HG03521 (cell line): ENCODE results near the gene EPB41L2.

Source experiments
- ATAC-seq: cut with Tn5 transposase; IDR thresholded peaks from one replicate; pipeline ENCODE4 v1.9.1; 2021; ENCODE audit warnings: mild to moderate bottlenecking, moderate library complexity; ENCODE audit not compliant: unreplicated experiment

The EPB41L2 gene

GRCh38 chr6:130981409-130981808, 81.6 kb downstream of the EPB41L2 start:
- ATAC-seq: no peak

GRCh38 chr6:130980310-130981032, 82.6 kb downstream of the EPB41L2 start:
- no peak for ATAC-seq

GRCh38 chr6:130978660-130979396, 84.2 kb downstream of the EPB41L2 start:
- no peak for ATAC-seq

GRCh38 chr6:130978180-130978579, 84.9 kb downstream of the EPB41L2 start:
- no peak for ATAC-seq

GRCh38 chr6:130975325-130975724, 87.7 kb downstream of the EPB41L2 start:
- no peak for ATAC-seq

GRCh38 chr6:130973521-130974277, 89.3 kb downstream of the EPB41L2 start:
- no peak for ATAC-seq

GRCh38 chr6:130971504-130971903, 91.5 kb downstream of the EPB41L2 start:
- ATAC-seq: no peak

GRCh38 chr6:130970839-130971410, 92.1 kb downstream of the EPB41L2 start:
- no peak for ATAC-seq

- no peak for ATAC-seq
These were observed 93.1 kb downstream of the EPB41L2 start for GRCh38 chr6:130969791-130970491.

- no peak for ATAC-seq
These were observed 93.9 kb downstream of the EPB41L2 start for GRCh38 chr6:130969166-130969565.

GRCh38 chr6:130968476-130968875, 94.6 kb downstream of the EPB41L2 start:
- ATAC-seq: no peak

- no peak for ATAC-seq
These were observed 95.3 kb downstream of the EPB41L2 start for GRCh38 chr6:130967502-130968445.

- no peak for ATAC-seq
These were observed 96.6 kb downstream of the EPB41L2 start for GRCh38 chr6:130966344-130966980.

GRCh38 chr6:130965656-130966055, 97.4 kb downstream of the EPB41L2 start:
- no peak for ATAC-seq

GRCh38 chr6:130964808-130965604, 98.0 kb downstream of the EPB41L2 start:
- no peak for ATAC-seq

GRCh38 chr6:130964289-130964688, 98.8 kb downstream of the EPB41L2 start:
- ATAC-seq: no peak

GRCh38 chr6:130962966-130963365, 100.1 kb downstream of the EPB41L2 start:
- no peak for ATAC-seq

GRCh38 chr6:130961148-130961547, 101.9 kb downstream of the EPB41L2 start:
- ATAC-seq: no peak
